RWPE2 (cell line): Measurements from ENCODE around the gene FAM168A.

Experiments
- ATAC-seq: fragments of 200-7000 bp; cut with Tn5 transposase; 3 replicates; pipeline ENCODE4 v1.9.1; 2021; ENCODE audit warnings: low read depth
- DNase-seq: peaks from one replicate; pipeline ENCODE4 v3.0.0-alpha.2; 2020; ENCODE audit warnings: low spot score
- H3K27ac ChIP-seq: fragments of 450-650 bp; 2 replicates; pipeline ENCODE4 v1.5.1; 2017; ENCODE audit warnings: mild to moderate bottlenecking; ENCODE audit not compliant: poor library complexity, severe bottlenecking
- H3K27me3 ChIP-seq: fragments of 250-450 bp; sonication (Bioruptor Pico); 2 replicates; pipeline ENCODE4 v1.5.1; 2021; ENCODE audit warnings: mild to moderate bottlenecking, moderate library complexity; ENCODE audit not compliant: insufficient read depth, poor library complexity, severe bottlenecking
- H3K36me3 ChIP-seq: fragments of 250-450 bp; sonication (Bioruptor Pico); 2 replicates; pipeline ENCODE4 v1.5.1; 2020; ENCODE audit warnings: low read depth, mild to moderate bottlenecking, moderate library complexity
- H3K4me1 ChIP-seq: fragments of 250-450 bp; sonication (Bioruptor Pico); 2 replicates; pipeline ENCODE4 v1.5.1; 2021; ENCODE audit warnings: mild to moderate bottlenecking, moderate library complexity; ENCODE audit not compliant: insufficient read depth, poor library complexity, severe bottlenecking
- H3K4me3 ChIP-seq: fragments of 250-450 bp; sonication (Bioruptor Pico); 2 replicates; pipeline ENCODE4 v1.5.1; 2021; ENCODE audit warnings: mild to moderate bottlenecking, moderate library complexity; ENCODE audit not compliant: severe bottlenecking
- H3K9me3 ChIP-seq: fragments of 250-450 bp; sonication (Bioruptor Pico); 2 replicates; pipeline ENCODE4 v1.5.1; 2021; ENCODE audit warnings: mild to moderate bottlenecking, moderate library complexity; ENCODE audit not compliant: severe bottlenecking
- CTCF ChIP-seq: fragments of 450-650 bp; IDR thresholded peaks from one replicate; pipeline ENCODE4 v1.5.1; 2017; ENCODE audit warnings: mild to moderate bottlenecking, moderate library complexity; ENCODE audit not compliant: poor library complexity, severe bottlenecking

FAM168A gene

GRCh38 chr11:73426219-73426850 is 171.6 kb downstream of the FAM168A start:
- Histone ChIP-seq H3K4me3 (no peak overlapping the region), H3K9me3 (no peaks in the 10 kb centered on the region), H3K27ac (no peak overlapping the region), H3K4me1 (no peaks in the 10 kb centered on the region), H3K27me3 (no peaks in the 10 kb centered on the region), H3K36me3 (no peaks in the 10 kb centered on the region)
- DNase-seq (no peak), ATAC-seq (no peak)
- TF ChIP-seq CTCF, result no peak

- no peak for ATAC-seq
These were observed 172.8 kb downstream of the FAM168A start for GRCh38 chr11:73425108-73425507.

GRCh38 chr11:73423506-73423905 is 174.4 kb downstream of the FAM168A start:
- H3K36me3 ChIP-seq, result no peaks in the 10 kb centered on the region
- DNase-seq (no peak), ATAC-seq (peak; percentile 76)
- H3K27ac ChIP-seq, result no peak overlapping the region
- H3K4me3 ChIP-seq, result no peak overlapping the region
- no peaks in the 10 kb centered on the region for H3K27me3 ChIP-seq
- no peaks in the 10 kb centered on the region for H3K4me1 ChIP-seq
- no peaks in the 10 kb centered on the region for H3K9me3 ChIP-seq
- no peak for TF ChIP-seq CTCF

More at GRCh38 chr11:73425108-73425507, 172.8 kb downstream of the FAM168A start:
- H3K27ac ChIP-seq, result no peak overlapping the region
- H3K36me3 ChIP-seq, result no peaks in the 10 kb centered on the region
- no peak overlapping the region for H3K4me3 ChIP-seq
- DNase-seq, result no peak
- no peaks in the 10 kb centered on the region for H3K9me3 ChIP-seq
- H3K4me1 ChIP-seq, result no peaks in the 10 kb centered on the region
- no peak for TF ChIP-seq CTCF
- no peaks in the 10 kb centered on the region for H3K27me3 ChIP-seq

- DNase-seq, result no peak
- Histone ChIP-seq H3K4me1 (no peaks in the 10 kb centered on the region), H3K27ac (no peak overlapping the region), H3K4me3 (no peak overlapping the region), H3K27me3 (no peaks in the 10 kb centered on the region), H3K9me3 (no peaks in the 10 kb centered on the region), H3K36me3 (0 out of 2 replicates have a peak, but pooled peaks cover 4% of the 10 kb centered on the region)
- TF ChIP-seq CTCF, result no peak
- no peak for ATAC-seq
These were observed 175.0 kb downstream of the FAM168A start for GRCh38 chr11:73422886-73423285.

- TF ChIP-seq CTCF, result no peak
- no peak for ATAC-seq
These were observed 177.8 kb downstream of the FAM168A start for GRCh38 chr11:73420136-73420535.

More at GRCh38 chr11:73420136-73420535, 177.8 kb downstream of the FAM168A start:
- H3K9me3 ChIP-seq, result no peaks in the 10 kb centered on the region
- no peak for DNase-seq
- H3K36me3 ChIP-seq, result 0 out of 2 replicates have a peak, but pooled peaks cover 4% of the 10 kb centered on the region
- H3K27me3 ChIP-seq, result no peaks in the 10 kb centered on the region
- no peak overlapping the region for H3K27ac ChIP-seq
- no peaks in the 10 kb centered on the region for H3K4me1 ChIP-seq
- H3K4me3 ChIP-seq, result no peak overlapping the region
